Measurements from ENCODE around the gene MAPK6. TPM values are rescaled to one million over a fixed set of nuclear protein-coding genes. Genes with fewer than 3 reads are reported as not detected.

Gene MAPK6
- total and polyA plus RNA-seq, 10 of the 15 experiments (the other 5 are each of a cell fraction or from before 2014, with no cell fraction given), result 20.6 to 100 (median 52.6) TPM

DNA sequence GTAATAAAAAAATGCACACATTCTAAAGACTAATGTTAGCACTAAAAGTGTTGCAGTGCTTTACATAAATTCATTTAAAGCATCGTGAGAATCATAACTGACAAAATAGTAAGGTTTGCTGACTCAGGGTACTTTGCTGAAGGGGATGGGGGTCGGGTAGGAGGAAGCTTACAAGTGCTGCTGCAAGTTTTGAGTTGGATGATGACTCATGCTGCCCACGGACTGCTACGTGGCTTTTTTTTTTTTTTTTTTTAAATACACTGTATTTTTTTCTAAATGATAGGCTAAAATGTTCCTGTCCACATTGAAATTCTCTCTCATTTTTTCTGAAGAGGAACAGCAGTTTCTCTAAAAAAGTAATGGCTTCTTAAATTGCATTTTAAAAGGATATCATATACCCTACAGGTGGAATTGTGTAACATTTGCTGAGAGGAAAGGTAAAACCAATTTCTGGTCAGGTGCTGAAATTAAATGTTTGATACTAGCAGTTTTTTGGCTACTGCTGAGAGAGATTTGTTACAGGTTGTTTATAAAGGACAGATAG, 2.2 kb downstream of the MAPK6 start (continued):
- TF ChIP-seq RCOR1 (conservative IDR thresholded peaks at IDR 0.05; ENCODE audit: low read depth, low read length) (no peak), BMI1 (IDR thresholded peaks at IDR 0.05; ENCODE audit: borderline replicate concordance) (no peak), ZNF24 (IDR thresholded peaks at IDR 0.05) (no peak), TARDBP (IDR thresholded peaks at IDR 0.05; ENCODE audit: borderline replicate concordance) (no peak), ZBTB4 (CRISPR knock-in tag; IDR thresholded peaks at IDR 0.05) (no peak), MYC (IDR thresholded peaks at IDR 0.05; ENCODE audit: insufficient read depth, insufficient read length, insufficient replicate concordance, low read length, severe bottlenecking) (no peak), BACH1 (IDR thresholded peaks at IDR 0.05; ENCODE audit: borderline replicate concordance) (peak; percentile 99), SKIL (IDR thresholded peaks at IDR 0.05; ENCODE audit: low read depth, poor library complexity, severe bottlenecking) (peak; percentile 11), GABPA (IDR thresholded peaks at IDR 0.05; ENCODE audit: low read depth) (peak; percentile 53; the same call in 1 of the 2 replicates), SMARCA5 (IDR thresholded peaks at IDR 0.05) (no peak), RUNX3 (IDR thresholded peaks at IDR 0.05; ENCODE audit: low read length) (peak; percentile 77), JUNB (IDR thresholded peaks at IDR 0.05) (peak; percentile 88), RFX5 (IDR thresholded peaks at IDR 0.05; ENCODE audit: low read depth, low read length) (no peak), STAT3 (IDR thresholded peaks at IDR 0.05; ENCODE audit: low read depth, low read length) (0 out of 2 replicates have a peak, but pooled peaks have one; percentile 54), PAX8 (IDR thresholded peaks at IDR 0.05) (no peak), SREBF1 (IDR thresholded peaks at IDR 0.05; ENCODE audit: low read length) (no peak), CHD1 (IDR thresholded peaks at IDR 0.05; ENCODE audit: low read depth, low read length) (0 out of 2 replicates have a peak, but pooled peaks have one; percentile 65), SMAD1 (IDR thresholded peaks at IDR 0.05; ENCODE audit: low read depth, partially characterized antibody) (no peak), ZNF384 (IDR thresholded peaks at IDR 0.05; ENCODE audit: borderline replicate concordance, low read depth, low read length) (peak; percentile 98)
- TF ChIP-seq, protein P1, sequence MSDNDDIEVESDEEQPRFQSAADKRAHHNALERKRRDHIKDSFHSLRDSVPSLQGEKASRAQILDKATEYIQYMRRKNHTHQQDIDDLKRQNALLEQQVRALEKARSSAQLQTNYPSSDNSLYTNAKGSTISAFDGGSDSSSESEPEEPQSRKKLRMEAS (IDR thresholded peaks at IDR 0.05; ENCODE audit: low read depth, low read length), result no peak
- TF ChIP-seq, protein P2, sequence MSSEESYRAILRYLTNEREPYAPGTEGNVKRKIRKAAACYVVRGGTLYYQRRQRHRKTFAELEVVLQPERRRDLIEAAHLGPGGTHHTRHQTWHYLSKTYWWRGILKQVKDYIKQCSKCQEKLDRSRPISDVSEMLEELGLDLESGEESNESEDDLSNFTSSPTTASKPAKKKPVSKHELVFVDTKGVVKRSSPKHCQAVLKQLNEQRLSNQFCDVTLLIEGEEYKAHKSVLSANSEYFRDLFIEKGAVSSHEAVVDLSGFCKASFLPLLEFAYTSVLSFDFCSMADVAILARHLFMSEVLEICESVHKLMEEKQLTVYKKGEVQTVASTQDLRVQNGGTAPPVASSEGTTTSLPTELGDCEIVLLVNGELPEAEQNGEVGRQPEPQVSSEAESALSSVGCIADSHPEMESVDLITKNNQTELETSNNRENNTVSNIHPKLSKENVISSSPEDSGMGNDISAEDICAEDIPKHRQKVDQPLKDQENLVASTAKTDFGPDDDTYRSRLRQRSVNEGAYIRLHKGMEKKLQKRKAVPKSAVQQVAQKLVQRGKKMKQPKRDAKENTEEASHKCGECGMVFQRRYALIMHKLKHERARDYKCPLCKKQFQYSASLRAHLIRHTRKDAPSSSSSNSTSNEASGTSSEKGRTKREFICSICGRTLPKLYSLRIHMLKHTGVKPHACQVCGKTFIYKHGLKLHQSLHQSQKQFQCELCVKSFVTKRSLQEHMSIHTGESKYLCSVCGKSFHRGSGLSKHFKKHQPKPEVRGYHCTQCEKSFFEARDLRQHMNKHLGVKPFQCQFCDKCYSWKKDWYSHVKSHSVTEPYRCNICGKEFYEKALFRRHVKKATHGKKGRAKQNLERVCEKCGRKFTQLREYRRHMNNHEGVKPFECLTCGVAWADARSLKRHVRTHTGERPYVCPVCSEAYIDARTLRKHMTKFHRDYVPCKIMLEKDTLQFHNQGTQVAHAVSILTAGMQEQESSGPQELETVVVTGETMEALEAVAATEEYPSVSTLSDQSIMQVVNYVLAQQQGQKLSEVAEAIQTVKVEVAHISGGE (CRISPR knock-in tag; IDR thresholded peaks at IDR 0.05), result no peak

Data from GM12878 (cell line).